Measurements from ENCODE around the gene KCNK3.
"Not testable (repeated sequence)": the region's sequence is repeated elsewhere in the genome, so short reads cannot be mapped to it uniquely, and the experiment has no call there.

Gene KCNK3

GRCh38 chr2:26750467-26750866 lies 57.9 kb downstream of the KCNK3 start:
- in situ Hi-C loops (cut with MboI; ENCODE audit: low sequenced_read_pairs) = not testable (repeated sequence)

DNA sequence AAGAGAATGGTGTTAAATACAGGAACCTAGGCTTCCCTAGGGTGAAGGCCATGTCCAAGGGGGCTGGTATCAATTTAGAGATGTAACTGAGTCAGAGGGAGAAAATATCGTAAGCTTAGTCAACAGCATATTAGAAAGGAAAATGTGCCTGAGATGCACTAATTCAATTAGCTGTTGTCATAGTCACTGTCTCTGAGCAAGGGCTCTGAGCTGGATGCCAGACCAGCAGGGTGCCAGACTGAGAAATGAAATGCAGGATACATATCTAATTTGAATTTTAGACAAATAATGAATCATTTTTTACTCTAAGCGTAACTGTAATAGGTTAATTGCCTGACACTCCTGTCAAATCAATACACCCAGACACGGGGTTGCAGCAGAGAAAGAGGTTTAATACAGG lies 60.1 kb downstream of the KCNK3 start:
- in situ Hi-C loops (cut with MboI; ENCODE audit: low sequenced_read_pairs) = no loop called here

DNA sequence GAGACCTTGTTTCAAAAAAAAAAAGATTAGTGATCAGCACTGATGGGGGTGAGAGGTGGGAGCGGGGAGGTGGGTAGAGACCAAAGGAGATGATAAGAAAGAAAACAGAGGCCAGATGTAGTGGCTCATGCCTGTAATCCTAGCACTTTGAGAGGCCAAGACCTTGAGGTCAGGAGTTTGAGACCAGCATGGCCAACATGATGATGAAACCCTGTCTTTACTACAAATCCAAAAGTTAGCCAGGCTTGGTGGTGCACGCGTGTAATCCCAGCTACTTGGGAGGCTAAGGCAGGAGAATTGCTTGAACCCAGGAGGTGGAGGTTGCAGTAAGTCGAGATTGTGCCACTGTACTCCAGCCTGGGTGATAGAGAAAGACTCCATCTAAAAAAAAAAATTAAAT lies 62.0 kb downstream of the KCNK3 start:
- in situ Hi-C loops (cut with MboI; ENCODE audit: low sequenced_read_pairs) = no loop called here

DNA sequence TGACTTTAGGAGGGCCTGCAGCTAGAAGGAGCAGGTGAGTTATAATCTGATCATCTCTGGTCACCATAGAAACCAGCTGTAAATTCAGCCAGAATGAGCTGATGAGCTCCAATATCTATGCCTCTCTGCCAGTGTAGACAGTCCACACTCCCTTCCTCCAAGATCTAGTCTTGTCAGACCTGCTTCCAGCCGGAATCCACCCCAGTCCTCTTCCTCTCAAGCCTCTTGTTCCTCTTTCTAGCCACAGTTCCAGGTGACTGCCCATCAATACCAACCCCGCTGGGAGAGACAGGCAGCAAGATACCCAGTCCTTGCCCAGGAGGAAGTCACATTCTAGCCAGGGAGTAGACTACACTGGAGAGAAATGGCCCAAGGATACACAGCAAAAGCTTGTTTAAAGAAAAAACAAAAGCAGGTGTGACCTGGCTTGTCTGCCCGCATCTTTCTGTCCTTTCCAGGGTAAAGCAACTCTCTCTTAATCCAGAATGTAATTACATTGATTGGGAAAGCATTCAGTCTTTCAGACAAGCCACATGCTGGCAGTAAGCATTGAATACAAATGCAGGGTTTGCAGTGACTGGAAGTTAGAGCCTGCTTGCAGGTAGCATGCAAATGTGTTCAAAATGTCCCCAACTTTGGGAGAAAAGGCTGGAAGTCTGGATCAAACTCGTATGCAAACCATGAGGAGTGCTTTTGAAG lies 62.6 kb downstream of the KCNK3 start:
- in situ Hi-C loops (cut with MboI; ENCODE audit: low sequenced_read_pairs) = no loop called here

- in situ Hi-C loops (cut with MboI; ENCODE audit: low sequenced_read_pairs) = no loop called here
Observed at GRCh38 chr2:26756337-26756736, 63.8 kb downstream of the KCNK3 start.

DNA sequence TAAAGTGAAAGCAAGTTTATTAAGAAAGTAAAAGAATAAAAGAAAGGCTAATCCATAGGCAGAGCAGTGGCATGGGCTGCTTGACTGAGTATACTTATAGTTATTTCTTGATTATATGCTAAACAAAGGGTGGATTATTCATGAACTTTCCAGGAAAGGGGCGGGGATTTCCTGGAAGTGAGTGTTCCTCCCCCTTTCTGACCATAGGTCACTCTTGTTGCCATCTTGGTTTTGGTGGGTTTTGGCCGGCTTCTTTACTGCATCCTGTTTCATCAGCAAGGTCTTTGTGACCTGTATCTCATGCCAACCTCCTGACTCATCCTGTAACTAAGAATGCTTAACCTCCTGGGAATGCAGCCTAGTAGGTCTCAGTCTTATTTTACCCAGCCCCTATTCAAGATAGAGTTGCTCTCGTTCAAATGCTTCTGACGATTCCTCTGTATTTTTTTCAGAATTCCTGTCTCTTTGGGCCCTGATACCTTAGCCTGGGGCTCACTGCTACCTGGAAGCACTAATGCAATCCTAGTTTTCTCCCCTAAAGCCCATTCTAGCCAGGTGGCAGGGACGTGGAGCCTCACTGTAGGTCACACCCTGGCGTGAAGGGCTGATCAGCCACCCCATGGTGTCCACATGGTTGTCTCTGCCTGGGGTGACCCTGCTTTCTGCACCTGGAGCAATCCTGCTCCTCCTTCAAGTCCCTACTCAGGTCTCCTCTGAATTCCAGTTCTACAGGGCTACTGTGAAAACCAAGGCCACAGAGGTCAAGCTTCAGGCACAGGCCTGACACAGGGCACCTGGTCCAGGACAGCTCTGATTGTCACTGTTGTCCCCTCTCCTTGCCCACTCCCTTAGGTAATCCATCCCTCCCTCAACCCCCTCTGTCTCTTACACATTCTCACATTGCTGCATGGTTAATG lies 65.6 kb downstream of the KCNK3 start:
- in situ Hi-C loops (cut with MboI; ENCODE audit: low sequenced_read_pairs) = no loop called here

DNA sequence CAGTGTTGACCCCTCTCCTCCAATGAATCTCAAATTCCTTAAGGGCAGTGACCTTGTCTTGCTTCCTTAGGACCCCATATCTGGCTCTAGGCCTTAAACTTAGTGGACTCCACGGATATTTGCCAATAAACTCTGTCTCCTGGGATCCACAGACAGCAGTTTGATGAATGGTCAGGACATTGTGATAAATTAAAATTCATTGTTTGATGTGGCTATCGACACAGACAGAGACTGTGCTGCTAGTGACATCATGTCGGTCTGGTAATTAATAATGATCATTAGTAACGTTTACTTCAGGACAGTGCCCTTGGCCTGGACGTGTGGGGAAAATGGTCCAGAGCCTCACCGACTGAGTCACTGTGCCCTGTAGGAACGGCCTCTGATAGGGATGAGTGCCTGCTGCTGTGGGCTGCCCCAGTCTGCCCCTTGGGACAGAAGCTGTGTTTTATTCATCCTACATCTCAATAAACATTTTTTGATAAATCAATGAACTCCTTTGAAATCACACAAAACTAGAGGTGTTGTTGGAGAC lies 66.3 kb downstream of the KCNK3 start:
- in situ Hi-C loops (cut with MboI; ENCODE audit: low sequenced_read_pairs) = no loop called here

DNA sequence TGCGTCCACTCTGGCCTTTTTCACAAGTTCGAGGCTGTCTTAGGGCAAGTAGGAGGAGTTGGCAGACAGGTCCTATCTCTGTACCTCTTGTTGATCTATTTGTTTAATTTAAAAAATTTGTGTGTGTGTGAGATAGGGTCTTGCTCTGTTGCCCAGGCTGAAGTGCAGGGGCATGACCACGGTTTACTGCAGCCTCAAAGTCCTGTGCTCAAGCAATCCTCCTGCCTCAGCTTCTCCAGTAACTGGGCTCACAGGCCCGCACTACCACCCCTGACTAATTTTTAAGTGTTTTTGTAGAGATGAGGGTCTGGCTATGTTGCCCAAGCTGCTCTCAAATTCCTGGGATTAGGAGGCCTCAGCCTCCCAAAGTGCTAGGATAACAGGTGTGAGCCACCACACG lies 67.3 kb downstream of the KCNK3 start:
- in situ Hi-C loops (cut with MboI; ENCODE audit: low sequenced_read_pairs) = no loop called here

DNA sequence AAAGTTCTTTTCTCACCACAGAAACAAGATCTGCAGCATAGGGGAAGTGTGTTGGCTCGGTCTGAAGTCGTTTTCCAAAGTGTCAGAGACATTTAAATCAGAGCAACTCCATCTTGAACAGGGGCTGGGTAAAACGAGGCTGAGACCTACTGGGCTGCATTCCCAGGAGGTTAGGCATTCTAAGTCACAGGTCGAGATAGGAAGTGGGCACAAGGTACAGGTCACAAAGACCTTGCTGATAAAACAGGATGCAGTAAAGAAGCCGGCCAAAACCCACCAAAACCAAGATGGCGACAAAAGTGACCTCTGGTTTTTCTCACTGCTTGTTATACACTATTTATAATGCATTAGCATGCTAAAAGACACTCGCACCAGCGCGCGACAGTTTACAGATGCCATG lies 68.5 kb downstream of the KCNK3 start:
- in situ Hi-C loops (cut with MboI; ENCODE audit: low sequenced_read_pairs) = not testable (repeated sequence)

DNA sequence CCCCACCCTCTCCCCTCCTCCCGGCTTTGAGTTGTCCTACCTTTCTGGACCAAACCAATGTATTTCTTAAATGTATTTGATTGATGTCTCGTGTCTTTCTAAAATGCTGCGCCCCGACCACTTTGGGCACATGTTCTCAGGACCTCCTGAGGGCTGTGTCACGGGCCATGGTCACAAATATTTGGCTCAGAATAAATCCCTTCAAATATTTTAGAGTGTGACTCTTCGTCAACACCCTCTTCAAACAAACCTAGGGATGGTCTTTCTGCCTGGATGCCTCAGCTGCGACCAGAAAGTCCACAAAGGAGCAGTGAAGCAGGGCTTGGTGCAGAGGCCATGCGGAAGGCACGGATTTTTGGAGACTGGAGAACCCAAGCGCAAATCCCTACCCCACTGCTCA lies 70.5 kb downstream of the KCNK3 start:
- in situ Hi-C loops (cut with MboI; ENCODE audit: low sequenced_read_pairs) = no loop called here

DNA sequence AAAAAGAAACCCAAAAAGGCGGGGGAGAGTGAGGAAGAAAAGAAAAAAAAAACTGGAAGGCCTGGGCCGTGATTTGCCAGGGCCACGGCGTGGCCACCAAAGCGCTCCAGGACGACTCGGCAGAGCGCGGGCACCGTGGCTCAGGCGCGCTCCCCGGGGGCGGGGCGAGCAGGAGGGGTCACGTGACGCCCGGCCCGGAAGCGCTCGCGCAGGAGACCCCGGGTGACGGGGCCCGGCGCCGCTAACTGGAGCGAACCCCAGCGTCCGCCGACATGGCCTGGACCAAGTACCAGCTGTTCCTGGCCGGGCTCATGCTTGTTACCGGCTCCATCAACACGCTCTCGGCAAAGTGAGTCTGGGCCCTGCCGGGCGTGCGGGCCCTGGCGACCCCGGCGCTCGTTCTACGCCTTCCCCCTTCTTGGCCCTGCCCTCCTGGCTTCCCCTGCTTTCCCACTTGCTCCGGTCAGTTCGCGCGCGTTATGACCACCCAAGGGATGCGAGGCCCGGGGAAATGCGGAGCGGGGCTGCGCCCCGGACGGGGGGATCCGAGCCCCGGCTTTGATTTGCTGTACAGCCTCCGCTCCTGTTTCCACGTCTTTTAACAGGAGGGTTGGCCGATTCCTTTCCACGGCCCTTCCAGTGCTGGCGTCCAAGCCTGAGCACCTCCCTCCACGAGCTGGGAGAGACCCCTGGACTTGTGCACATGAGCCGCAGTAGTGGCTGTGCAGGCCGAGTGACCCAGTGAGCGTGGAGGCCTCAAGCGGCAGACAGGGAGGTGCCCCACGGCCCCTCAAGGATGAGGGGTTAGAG lies 71.8 kb downstream of the KCNK3 start, which contains the start of gene SLC35F6:
Gene SLC35F6, plus strand, starts transcription at position 207 of the 810 bp plus-strand sequence. Its CDS starts 66 bp downstream, at position 273.
- in situ Hi-C loops (cut with MboI; ENCODE audit: low sequenced_read_pairs) = no loop called here

- in situ Hi-C loops (cut with MboI; ENCODE audit: low sequenced_read_pairs) = no loop called here
Observed at GRCh38 chr2:26764906-26765305, 72.4 kb downstream of the KCNK3 start.

DNA sequence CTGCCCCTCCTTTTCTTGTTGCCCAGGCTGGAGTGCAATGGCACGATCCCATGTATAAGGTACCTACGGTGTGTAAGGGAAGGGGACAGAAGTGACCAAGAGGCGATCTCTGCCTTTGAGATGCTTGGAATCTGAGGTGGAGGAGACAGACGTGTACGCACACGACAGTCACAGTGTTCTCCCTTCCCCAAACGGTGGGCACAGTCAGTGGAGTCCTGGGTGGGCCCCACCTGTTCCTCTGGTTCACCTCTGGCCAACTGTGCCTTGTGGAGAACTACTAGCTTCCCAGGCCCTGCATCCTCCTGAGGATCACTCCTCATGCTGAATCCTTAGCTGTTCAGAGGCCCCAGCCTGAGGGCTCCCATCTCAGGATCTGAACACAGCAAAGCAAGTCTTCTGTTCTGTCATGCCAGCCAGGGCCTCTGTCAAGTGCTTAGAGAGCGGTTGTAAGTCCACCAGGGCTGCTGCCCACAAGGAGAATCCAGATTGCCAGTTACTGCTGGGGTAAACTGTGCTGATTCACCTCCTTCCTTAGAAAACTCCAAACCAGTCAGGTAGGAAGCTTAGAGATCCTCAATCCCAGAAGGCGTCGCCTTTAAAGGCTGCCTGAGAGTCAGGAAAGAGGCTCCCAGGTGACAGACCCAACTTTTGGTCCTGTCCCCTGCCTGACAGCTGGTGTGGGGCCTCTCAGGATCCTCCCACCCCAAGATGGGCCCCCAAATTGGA lies 73.1 kb downstream of the KCNK3 start:
- in situ Hi-C loops (cut with MboI; ENCODE audit: low sequenced_read_pairs) = no loop called here

DNA sequence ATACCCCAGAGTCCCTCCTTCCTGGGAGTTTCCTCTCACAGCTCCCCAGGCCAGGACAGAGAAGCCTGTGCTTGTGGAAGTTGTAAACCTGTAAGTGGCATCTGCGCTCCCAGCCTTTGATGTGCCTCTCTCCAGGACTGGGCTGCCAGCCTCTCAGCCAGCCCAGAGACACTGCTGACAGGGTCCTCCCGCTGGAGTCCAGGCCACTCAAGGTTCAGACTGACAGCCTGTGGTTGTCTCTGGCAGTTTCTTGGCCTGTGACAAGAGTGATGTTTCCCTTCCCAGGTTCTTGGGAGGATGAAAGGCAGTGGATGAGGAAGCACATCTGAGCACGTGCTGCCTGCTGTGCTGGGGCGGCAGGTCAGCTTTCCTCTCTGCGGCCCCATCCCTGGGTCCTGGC lies 74.6 kb downstream of the KCNK3 start:
- in situ Hi-C loops (cut with MboI; ENCODE audit: low sequenced_read_pairs) = no loop called here

GRCh38 chr2:26767894-26768487 lies 75.5 kb downstream of the KCNK3 start:
- in situ Hi-C loops (cut with MboI; ENCODE audit: low sequenced_read_pairs) = no loop called here

DNA sequence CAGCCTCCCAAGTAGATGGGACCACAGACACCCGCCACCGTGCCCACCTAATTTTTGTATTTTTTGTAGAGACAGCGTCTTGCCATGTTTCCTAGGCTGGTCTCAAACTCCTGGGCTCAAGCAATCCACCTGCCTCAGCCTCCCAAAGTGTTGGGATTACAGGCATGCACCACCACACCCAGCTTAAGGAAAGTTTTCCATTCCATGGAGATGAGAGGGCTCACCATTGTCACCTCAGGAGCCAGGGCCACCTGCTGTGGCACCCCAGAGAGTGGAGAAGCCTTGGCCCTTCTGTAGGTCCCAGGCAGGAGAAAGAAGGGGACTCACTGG lies 76.2 kb downstream of the KCNK3 start:
- in situ Hi-C loops (cut with MboI; ENCODE audit: low sequenced_read_pairs) = no loop called here

GRCh38 chr2:26769089-26769761 lies 76.7 kb downstream of the KCNK3 start:
- in situ Hi-C loops (cut with MboI; ENCODE audit: low sequenced_read_pairs) = no loop called here

DNA sequence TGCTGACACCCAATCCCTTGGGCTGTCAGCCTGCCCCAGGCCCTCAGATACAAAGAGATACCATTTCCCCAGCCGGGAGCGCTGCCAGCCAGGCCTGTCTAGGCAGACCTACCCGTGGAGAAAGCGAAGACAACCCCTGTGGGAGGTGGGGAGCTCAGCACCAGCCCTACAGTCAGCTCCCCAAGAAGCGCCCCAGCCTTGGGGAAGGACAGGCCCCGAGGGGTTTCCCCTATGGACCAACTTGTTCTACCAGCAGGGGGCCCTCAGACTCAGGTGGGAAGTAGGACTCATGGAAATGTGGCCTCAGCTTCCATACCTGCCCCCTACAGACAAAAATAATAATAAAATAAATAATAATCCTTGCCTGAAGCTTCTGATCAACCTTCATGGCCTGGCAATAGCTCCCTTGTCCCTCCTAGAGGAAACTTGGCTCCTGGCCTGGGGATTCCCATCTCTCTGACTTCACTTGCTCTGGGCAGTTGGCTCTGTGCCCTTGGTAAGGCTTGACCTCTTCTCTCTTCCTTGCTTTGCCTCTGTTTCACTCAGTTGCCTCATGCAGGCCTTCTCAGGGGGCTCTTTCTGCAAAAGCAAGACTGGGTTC lies 78.6 kb downstream of the KCNK3 start:
- in situ Hi-C loops (cut with MboI; ENCODE audit: low sequenced_read_pairs) = no loop called here
